GM18907 (cell line): ENCODE measurements around the gene C8G.

Experiments
- ATAC-seq: cut with Tn5 transposase; IDR thresholded peaks from one replicate; pipeline ENCODE4 v1.9.1; 2021; ENCODE audit warnings: mild to moderate bottlenecking, moderate library complexity; ENCODE audit not compliant: unreplicated experiment

C8G gene

GRCh38 chr9:136952876-136953770 is 8.1 kb downstream of the C8G start:
- no peak for ATAC-seq

- ATAC-seq: no peak
Observed at GRCh38 chr9:136953771-136954269, 8.8 kb downstream of the C8G start.

- no peak for ATAC-seq
Observed at GRCh38 chr9:136954270-136955083, 9.4 kb downstream of the C8G start.

- no peak for ATAC-seq
Observed at GRCh38 chr9:136955202-136955942, 10.3 kb downstream of the C8G start.

GRCh38 chr9:136955943-136956335 is 10.9 kb downstream of the C8G start:
- ATAC-seq: no peak

GRCh38 chr9:136956604-136957003 is 11.6 kb downstream of the C8G start:
- no peak for ATAC-seq

GRCh38 chr9:136957461-136957860 is 12.4 kb downstream of the C8G start:
- ATAC-seq: no peak

- ATAC-seq: no peak
Observed at GRCh38 chr9:136957901-136958300, 12.9 kb downstream of the C8G start.

GRCh38 chr9:136958473-136958872 is 13.4 kb downstream of the C8G start:
- no peak for ATAC-seq

- no peak for ATAC-seq
Observed at GRCh38 chr9:136958898-136959850, 14.1 kb downstream of the C8G start.

- no peak for ATAC-seq
Observed at GRCh38 chr9:136960212-136960937, 15.3 kb downstream of the C8G start.

GRCh38 chr9:136960938-136961275 is 15.9 kb downstream of the C8G start:
- no peak for ATAC-seq

GRCh38 chr9:136961279-136962065 is 16.4 kb downstream of the C8G start:
- ATAC-seq: no peak

GRCh38 chr9:136962163-136962562 is 17.1 kb downstream of the C8G start:
- ATAC-seq: no peak

GRCh38 chr9:136962701-136963248 is 17.7 kb downstream of the C8G start:
- no peak for ATAC-seq

- ATAC-seq: no peak
Observed at GRCh38 chr9:136963341-136963740, 18.3 kb downstream of the C8G start.

- no peak for ATAC-seq
Observed at GRCh38 chr9:136963751-136964150, 18.7 kb downstream of the C8G start.

- no peak for ATAC-seq
Observed at GRCh38 chr9:136964171-136964689, 19.2 kb downstream of the C8G start.
